Activated T-cell treated with anti-CD3 and anti-CD28 coated beads for 1 hour (primary cell): ENCODE measurements around the gene BTG1.
"Not testable (repeated sequence)": the region's sequence is repeated elsewhere in the genome, so short reads cannot be mapped to it uniquely, and the experiment has no call there.

Experiments
- DNase-seq: peaks from one replicate; pipeline ENCODE4 v3.0.0-alpha.2; 2020; ENCODE audit warnings: low read depth

BTG1 gene

DNA sequence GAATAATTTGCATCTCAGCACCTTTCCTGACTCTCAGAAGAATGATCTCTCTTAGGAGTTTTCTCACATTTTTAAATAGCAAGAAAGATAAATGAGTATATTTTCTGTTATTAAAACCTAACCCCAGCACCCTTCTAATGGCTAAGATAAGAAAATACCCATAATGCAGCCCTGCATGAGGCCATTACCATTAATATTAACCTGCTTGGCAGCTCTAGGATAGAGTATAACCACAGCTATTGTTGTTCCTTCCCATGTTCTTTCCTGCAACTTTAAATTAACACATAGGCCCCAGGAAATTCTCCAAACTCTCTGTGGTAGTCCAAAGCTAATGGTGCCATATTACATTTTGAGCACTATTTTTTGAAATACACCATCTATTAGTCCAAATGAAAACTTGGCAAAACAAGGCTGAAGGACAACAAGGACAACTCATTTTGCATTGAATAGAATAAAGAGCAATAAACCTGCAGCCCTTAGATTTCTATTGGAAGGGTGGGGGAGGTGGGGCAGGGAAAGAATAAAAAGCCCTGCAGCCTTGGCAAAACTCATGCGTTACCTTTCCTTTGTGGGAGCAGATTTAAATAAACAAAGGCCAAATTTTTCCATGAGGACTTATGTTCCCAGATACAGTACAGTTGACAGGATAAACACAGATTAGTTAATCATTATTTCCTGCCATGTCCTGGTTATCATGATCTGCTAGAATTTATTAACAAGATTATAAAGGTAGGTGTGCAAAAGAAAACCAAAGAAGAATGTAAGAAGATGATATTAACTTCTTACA lies 46.9 kb downstream of the BTG1 start:
- no peak for DNase-seq

DNA sequence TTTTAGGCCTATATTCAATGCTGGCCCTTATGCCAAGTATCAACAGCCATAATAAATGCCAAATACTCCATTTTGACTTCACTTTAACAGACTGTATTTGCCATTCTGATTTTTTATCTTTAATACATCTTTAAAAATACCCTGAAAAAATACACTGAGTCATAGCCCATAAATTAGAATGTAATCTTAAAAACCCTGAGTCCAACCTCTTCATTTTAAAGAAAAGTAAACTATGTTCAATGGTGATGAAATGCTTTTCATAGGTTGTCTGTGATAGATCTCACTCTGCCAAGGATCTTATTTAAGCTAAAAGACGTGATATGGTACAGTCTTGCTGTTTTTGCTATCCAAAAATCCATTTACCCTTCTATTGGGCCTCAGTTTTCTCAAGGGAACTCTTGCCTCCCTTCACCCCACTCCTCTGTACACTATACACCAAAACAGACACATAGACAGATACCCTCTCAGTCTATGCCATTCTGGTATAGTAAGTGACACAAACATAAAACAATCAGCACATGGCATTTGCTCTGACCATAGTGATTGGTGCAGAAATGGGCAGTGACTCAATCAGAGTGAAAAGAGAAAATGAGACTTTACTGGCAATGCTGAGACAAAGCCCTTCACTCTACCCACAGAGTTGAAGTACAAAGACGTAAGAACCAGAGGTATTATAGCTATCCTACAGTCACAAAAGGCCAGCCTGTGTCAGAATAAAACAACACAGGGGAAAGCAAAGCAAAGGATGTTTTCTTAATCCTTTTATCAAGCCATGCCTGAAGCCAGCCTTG lies 49.1 kb downstream of the BTG1 start:
- DNase-seq: no peak

DNA sequence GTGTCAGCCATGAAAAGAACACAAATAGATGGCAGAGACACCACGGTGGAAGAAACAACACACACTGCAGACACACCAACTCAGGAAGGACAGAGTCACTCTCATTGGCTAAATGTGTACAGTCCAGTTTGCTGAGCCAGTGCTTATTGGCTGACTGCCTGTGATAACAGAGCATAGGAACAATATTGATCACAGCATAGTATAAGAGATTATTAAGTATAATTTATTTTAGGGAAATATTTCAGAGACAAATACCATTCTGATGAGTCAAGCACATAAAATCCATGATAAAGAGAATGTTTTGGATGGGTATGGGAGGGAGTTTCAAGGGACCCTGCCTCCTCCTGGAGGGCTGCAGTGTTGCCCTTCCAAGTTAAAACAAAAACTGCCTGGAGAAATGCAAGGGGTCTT lies 50.9 kb downstream of the BTG1 start:
- no peak for DNase-seq

DNA sequence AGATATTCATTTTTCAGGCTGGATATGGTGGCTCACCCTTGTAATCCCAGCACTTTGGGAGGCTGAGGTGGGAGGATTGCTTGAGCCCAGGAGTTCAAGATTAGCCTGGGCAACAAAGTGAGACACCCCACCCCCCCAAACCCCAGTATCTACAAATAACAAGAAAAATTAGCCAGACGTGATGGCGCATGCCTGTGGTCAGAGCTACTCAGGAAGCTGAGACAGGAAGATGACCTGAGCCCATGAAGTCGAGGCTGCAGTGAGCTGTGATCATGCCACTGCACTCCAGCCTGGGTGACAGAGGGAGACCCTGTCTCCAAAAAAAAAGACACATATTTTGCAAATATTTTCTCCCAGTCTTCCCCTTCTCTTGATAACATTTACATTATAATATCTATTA lies 51.3 kb downstream of the BTG1 start:
- not testable (repeated sequence) for DNase-seq
